Upper lobe of left lung (tissue), 6 donors: ENCODE results near the gene CYTIP. TPM values are rescaled to one million over a fixed set of nuclear protein-coding genes. Genes with fewer than 3 reads are reported as not detected.

ENCODE experiments used
- ATAC-seq, 2 donors: fragments of 200-7000 bp; cut with Tn5 transposase; one replicate each; pipeline ENCODE4 v1.9.1; 2022; ENCODE audit warnings: mild to moderate bottlenecking in 2 of 2, moderate library complexity in 2 of 2; ENCODE audit not compliant: low FRiP score in 2 of 2
- DNase-seq, 2 donors: peaks; one replicate each; pipeline ENCODE4 v3.0.0-alpha.2; 2019 to 2020
- H3K27ac ChIP-seq, 4 donors: fragments of 200-600 bp; sonication (generic); one replicate each; pipeline ENCODE4 v1.5.1; 2016 to 2019
- H3K27me3 ChIP-seq, 4 donors: fragments of 200-600 bp; sonication (generic); one replicate each; pipeline ENCODE4 v1.5.1; 2017 to 2019
- H3K36me3 ChIP-seq, 4 donors: fragments of 200-600 bp; sonication (generic); one replicate each; pipeline ENCODE4 v1.5.1; 2016 to 2019
- H3K4me1 ChIP-seq, 4 donors: fragments of 200-600 bp; sonication (generic); one replicate each; pipeline ENCODE4 v1.5.1; 2018 to 2019
- H3K4me3 ChIP-seq, 4 donors: fragments of 200-600 bp; sonication (generic); one replicate each; pipeline ENCODE4 v1.5.1; 2017 to 2019; ENCODE audit warnings: mild to moderate bottlenecking in 2 of 4, moderate library complexity in 1 of 4
- H3K9me3 ChIP-seq, 4 donors: fragments of 200-600 bp; sonication (generic); one replicate each; pipeline ENCODE4 v1.5.1; 2018 to 2019
- EP300 ChIP-seq, 4 donors: sonication (generic); formaldehyde crosslinking; IDR thresholded peaks; one replicate each; pipeline ENCODE4 v1.5.1; 2017; ENCODE audit warnings: antibody characterized with exemption in 4 of 4, control low read depth in 2 of 4
- POLR2A ChIP-seq, 4 donors: fragments of 450-650 bp; IDR thresholded peaks; one replicate each; pipeline ENCODE4 v1.5.1; 2016 to 2017; ENCODE audit warnings: antibody characterized with exemption in 4 of 4, mild to moderate bottlenecking in 2 of 4
- POLR2AphosphoS5 ChIP-seq, 2 donors: sonication (generic); formaldehyde crosslinking; IDR thresholded peaks; one replicate each; pipeline ENCODE4 v1.5.1; 2017; ENCODE audit warnings: antibody characterized with exemption in 2 of 2
- WGBS, 2 donors: methylation state at CpG; one replicate each; pipeline ENCODE4 v1.1.5; 2017 to 2018; 5-methylcytosine and 5-hydroxymethylcytosine counted together
- total RNA-seq, 6 donors: library from RNA; depleted of rRNA in 4 of 6; stranded (reverse); fragments of >200 nt in 4 of 6; gene quantifications; one replicate each; pipeline versions ENCODE4 v1.1.0 to v1.2.1, GENCODE V29; 2016 to 2021
- TF ChIP-seq, protein P1 (sequence below), 6 experiments: fragments of 450-650 bp in 4 of 6; fragments of 200-600 bp in 2 of 6; sonication (generic) in 2 of 6; IDR thresholded peaks; one replicate each; pipeline ENCODE4 v1.5.1; 2016 to 2019; ENCODE audit warnings: antibody characterized with exemption in 6 of 6
- donor health status: DM: no; HTN: no; CAD: no; lungs with moderate emphysema.
- donor health status: DM: no; HTN: yes; CAD: no; lungs with severe emphysema.

Gene CYTIP
- total RNA-seq, 6 donors from 2014 or later = 23.1 to 47.1 (median 28.5) TPM

DNA sequence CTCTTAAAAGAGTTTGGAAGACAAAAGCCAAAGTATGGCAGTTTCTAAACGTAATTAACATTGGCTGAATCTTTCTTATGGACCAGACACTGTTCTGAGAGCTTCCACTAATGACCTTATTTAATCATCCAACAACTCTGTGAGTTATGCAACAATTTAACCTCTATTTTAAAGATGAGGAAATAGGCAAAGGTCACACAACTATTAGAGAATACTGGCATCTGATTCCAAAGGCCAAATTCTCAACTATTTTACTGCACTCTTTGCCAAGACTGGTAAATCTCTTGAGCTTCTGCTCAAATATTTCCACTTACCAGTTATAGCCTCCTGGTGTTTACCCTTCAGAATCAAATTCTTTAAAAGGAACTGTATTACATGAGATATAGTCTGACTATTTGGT, 76.2 kb downstream of the CYTIP start:
- Histone ChIP-seq H3K27me3 (no peaks in the 10 kb centered on the region), H3K36me3 (no peaks in the 10 kb centered on the region), H3K27ac (no peak overlapping the region), H3K4me3 (no peak overlapping the region), H3K9me3 (no peaks in the 10 kb centered on the region), H3K4me1 (no peaks in the 10 kb centered on the region)
- ATAC-seq (no peak), DNase-seq (no peak)
- WGBS, 2 donors = 39 to 56% methylated on average over 1 of the region's 1 CpG
- TF ChIP-seq EP300 (IDR thresholded peaks at IDR 0.05) (no peak), POLR2AphosphoS5 (IDR thresholded peaks at IDR 0.05) (no peak), POLR2A (IDR thresholded peaks at IDR 0.05) (no peak)
- TF ChIP-seq, protein P1, sequence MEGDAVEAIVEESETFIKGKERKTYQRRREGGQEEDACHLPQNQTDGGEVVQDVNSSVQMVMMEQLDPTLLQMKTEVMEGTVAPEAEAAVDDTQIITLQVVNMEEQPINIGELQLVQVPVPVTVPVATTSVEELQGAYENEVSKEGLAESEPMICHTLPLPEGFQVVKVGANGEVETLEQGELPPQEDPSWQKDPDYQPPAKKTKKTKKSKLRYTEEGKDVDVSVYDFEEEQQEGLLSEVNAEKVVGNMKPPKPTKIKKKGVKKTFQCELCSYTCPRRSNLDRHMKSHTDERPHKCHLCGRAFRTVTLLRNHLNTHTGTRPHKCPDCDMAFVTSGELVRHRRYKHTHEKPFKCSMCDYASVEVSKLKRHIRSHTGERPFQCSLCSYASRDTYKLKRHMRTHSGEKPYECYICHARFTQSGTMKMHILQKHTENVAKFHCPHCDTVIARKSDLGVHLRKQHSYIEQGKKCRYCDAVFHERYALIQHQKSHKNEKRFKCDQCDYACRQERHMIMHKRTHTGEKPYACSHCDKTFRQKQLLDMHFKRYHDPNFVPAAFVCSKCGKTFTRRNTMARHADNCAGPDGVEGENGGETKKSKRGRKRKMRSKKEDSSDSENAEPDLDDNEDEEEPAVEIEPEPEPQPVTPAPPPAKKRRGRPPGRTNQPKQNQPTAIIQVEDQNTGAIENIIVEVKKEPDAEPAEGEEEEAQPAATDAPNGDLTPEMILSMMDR (IDR thresholded peaks at IDR 0.05) = no peak

Other genes starting within 250 kb of the CYTIP start
- gene GALNT5, start 186.4 kb downstream of the CYTIP start, total RNA-seq = 10 to 100 TPM; 23.0 to 42.9 (median 24.4) TPM
- 1 to 10 TPM in 3 of 6 donors, under 1 TPM in 3; 0.07 to 5.2 (median 0.78) TPM for gene ERMN, start 118.3 kb downstream of the CYTIP start, total RNA-seq
- 1 to 10 TPM in 1 of 6 donors, under 1 TPM in 4, not detected in 1; under 0.01 to 2.6 (median 0.54) TPM for gene ACVR1C, start 184.8 kb upstream of the CYTIP start, total RNA-seq